ENCODE results near the gene GNAT1. TPM values are rescaled to one million over a fixed set of nuclear protein-coding genes. Genes with fewer than 3 reads are reported as not detected.

GNAT1 gene
- polyA plus RNA-seq, 2 of the 4 experiments (the other 2 are of a cell fraction) = not detected

DNA sequence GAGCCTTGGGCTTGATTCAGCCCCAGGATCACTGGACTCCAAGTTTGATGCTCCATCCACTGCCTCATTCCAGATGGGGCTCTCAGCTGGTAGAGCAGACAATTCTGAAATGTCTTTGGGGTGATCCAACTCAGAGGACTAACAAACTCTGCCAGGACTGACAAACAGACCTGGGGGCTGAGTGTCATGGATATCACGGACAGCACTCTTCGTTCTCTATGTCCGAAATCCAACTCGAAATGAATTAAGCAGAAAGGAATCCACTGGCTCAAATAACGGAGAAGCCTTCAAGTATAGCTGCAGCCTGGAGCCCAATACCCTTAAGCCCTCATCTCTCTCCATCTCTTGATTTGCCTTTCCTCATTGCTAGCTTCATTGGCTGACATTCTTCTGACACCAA, 27.9 kb downstream of the GNAT1 start:
- DNase-seq (ENCODE audit: low read depth in 1 of 2, low spot score in 1 of 2) (no peak), ATAC-seq (no peak), FAIRE-seq (no peak)
- POLR2A ChIA-PET = no interaction called here
- CTCF ChIA-PET = interaction anchor here (0.6 to 25.9 kb wide), 5 partner anchors 17 to 98 kb away, joined by 3 to 550 read pairs (median 8); partner anchors contain the start of genes GNAT1 and IFRD2
- Histone ChIP-seq H3K4me1 (no peaks in the 10 kb centered on the region), H3K4me2 (no peak overlapping the region), H3K27ac (no peak overlapping the region), H3K4me3 (no peak overlapping the region), H3K9me3 (no peaks in the 10 kb centered on the region)
- 72% methylated on average over 5 of the region's 5 CpGs for WGBS (ENCODE audit: missing lambda C conversion rate)
- TF ChIP-seq FOSB (CRISPR knock-in tag; IDR thresholded peaks at IDR 0.05) = no peak
- no peak for TF ChIP-seq RARB (CRISPR knock-in tag; IDR thresholded peaks at IDR 0.05)
- TF ChIP-seq HDAC2 (IDR thresholded peaks at IDR 0.05) = no peak
- no peak for TF ChIP-seq TP53 (CRISPR knock-in tag; IDR thresholded peaks at IDR 0.05)
- TF ChIP-seq JUNB (IDR thresholded peaks at IDR 0.05) = no peak
- TF ChIP-seq HOXA7 (CRISPR knock-in tag; IDR thresholded peaks at IDR 0.05) = no peak

DNA sequence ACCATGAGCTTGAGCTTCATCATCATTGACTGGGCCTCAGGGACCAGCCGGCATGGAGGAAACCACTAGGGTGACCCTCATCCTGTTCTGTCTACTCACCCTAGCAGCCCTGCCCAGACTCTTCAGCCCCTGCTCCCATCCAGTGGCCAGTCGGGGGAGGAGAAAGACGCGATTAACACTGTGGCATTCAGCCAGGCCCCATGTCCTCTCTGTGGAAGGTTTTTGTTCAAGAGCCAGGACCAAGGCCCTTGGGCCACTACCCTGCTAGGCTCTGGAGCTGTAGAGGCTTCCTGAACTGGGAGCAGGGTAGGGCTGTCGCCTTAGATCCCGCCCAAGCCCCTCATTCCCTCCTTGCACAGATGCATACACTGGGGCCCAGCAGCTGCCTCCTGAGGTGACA, 28.7 kb downstream of the GNAT1 start:
- 92% methylated on average over 4 of the region's 6 CpGs for WGBS (ENCODE audit: missing lambda C conversion rate)
- H3K4me3 ChIP-seq = no peak overlapping the region
- ATAC-seq (no peak), FAIRE-seq (no peak), DNase-seq (ENCODE audit: low read depth in 1 of 2, low spot score in 1 of 2) (no peak)
- H3K27ac ChIP-seq = no peak overlapping the region
- POLR2A ChIA-PET = no interaction called here
- H3K4me2 ChIP-seq = no peak overlapping the region
- TF ChIP-seq ZSCAN20 (CRISPR knock-in tag; IDR thresholded peaks at IDR 0.05) (no peak), CBX8 (IDR thresholded peaks at IDR 0.05) (no peak), HEYL (CRISPR knock-in tag; IDR thresholded peaks at IDR 0.05) (no peak), CBX2 (IDR thresholded peaks at IDR 0.05; ENCODE audit: borderline replicate concordance, low read depth) (no peak), CHD2 (IDR thresholded peaks at IDR 0.05; ENCODE audit: low read length, partially characterized antibody) (no peak), POLR2AphosphoS2 (conservative IDR thresholded peaks at IDR 0.05; ENCODE audit: low read length) (no peak), CHD4 (IDR thresholded peaks at IDR 0.05; ENCODE audit: borderline replicate concordance) (no peak), RARB (CRISPR knock-in tag; IDR thresholded peaks at IDR 0.05) (no peak), EHF (CRISPR knock-in tag; IDR thresholded peaks at IDR 0.05) (no peak), HOXA7 (CRISPR knock-in tag; IDR thresholded peaks at IDR 0.05) (no peak), JUN (IDR thresholded peaks at IDR 0.05) (no peak)
- TF ChIP-seq, protein P1, sequence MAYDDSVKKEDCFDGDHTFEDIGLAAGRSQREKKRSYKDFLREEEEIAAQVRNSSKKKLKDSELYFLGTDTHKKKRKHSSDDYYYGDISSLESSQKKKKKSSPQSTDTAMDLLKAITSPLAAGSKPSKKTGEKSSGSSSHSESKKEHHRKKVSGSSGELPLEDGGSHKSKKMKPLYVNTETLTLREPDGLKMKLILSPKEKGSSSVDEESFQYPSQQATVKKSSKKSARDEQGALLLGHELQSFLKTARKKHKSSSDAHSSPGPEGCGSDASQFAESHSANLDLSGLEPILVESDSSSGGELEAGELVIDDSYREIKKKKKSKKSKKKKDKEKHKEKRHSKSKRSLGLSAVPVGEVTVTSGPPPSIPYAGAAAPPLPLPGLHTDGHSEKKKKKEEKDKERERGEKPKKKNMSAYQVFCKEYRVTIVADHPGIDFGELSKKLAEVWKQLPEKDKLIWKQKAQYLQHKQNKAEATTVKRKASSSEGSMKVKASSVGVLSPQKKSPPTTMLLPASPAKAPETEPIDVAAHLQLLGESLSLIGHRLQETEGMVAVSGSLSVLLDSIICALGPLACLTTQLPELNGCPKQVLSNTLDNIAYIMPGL (CRISPR knock-in tag; IDR thresholded peaks at IDR 0.05; ENCODE audit: borderline replicate concordance) = no peak
- TF ChIP-seq, protein P2, sequence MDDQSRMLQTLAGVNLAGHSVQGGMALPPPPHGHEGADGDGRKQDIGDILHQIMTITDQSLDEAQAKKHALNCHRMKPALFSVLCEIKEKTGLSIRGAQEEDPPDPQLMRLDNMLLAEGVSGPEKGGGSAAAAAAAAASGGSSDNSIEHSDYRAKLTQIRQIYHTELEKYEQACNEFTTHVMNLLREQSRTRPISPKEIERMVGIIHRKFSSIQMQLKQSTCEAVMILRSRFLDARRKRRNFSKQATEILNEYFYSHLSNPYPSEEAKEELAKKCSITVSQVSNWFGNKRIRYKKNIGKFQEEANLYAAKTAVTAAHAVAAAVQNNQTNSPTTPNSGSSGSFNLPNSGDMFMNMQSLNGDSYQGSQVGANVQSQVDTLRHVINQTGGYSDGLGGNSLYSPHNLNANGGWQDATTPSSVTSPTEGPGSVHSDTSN (IDR thresholded peaks at IDR 0.05) = no peak
- TF ChIP-seq, protein P3, sequence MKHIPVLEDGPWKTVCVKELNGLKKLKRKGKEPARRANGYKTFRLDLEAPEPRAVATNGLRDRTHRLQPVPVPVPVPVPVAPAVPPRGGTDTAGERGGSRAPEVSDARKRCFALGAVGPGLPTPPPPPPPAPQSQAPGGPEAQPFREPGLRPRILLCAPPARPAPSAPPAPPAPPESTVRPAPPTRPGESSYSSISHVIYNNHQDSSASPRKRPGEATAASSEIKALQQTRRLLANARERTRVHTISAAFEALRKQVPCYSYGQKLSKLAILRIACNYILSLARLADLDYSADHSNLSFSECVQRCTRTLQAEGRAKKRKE (CRISPR knock-in tag; IDR thresholded peaks at IDR 0.05; ENCODE audit: low read depth) = no peak
- TF ChIP-seq, protein P4, sequence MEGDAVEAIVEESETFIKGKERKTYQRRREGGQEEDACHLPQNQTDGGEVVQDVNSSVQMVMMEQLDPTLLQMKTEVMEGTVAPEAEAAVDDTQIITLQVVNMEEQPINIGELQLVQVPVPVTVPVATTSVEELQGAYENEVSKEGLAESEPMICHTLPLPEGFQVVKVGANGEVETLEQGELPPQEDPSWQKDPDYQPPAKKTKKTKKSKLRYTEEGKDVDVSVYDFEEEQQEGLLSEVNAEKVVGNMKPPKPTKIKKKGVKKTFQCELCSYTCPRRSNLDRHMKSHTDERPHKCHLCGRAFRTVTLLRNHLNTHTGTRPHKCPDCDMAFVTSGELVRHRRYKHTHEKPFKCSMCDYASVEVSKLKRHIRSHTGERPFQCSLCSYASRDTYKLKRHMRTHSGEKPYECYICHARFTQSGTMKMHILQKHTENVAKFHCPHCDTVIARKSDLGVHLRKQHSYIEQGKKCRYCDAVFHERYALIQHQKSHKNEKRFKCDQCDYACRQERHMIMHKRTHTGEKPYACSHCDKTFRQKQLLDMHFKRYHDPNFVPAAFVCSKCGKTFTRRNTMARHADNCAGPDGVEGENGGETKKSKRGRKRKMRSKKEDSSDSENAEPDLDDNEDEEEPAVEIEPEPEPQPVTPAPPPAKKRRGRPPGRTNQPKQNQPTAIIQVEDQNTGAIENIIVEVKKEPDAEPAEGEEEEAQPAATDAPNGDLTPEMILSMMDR (IDR thresholded peaks at IDR 0.05) = no peak
- TF ChIP-seq, protein P5, sequence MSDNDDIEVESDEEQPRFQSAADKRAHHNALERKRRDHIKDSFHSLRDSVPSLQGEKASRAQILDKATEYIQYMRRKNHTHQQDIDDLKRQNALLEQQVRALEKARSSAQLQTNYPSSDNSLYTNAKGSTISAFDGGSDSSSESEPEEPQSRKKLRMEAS (IDR thresholded peaks at IDR 0.05) = no peak
- no peaks in the 10 kb centered on the region for H3K9me3 ChIP-seq
- H3K4me1 ChIP-seq = no peaks in the 10 kb centered on the region
- CTCF ChIA-PET = interaction anchor here (2.0 to 25.9 kb wide), 3 partner anchors 26 to 99 kb away, joined by 8 to 550 read pairs (median 14); partner anchors contain the start of gene GNAT1
